Pancreas (tissue), 10 donors: Measurements from ENCODE around the gene NBPF9. TPM values are rescaled to one million over a fixed set of nuclear protein-coding genes. Genes with fewer than 3 reads are reported as not detected.
"Not testable (repeated sequence)": the region's sequence is repeated elsewhere in the genome, so short reads cannot be mapped to it uniquely, and the experiment has no call there.

ENCODE experiments used
- ATAC-seq, 4 donors: fragments of 200-7000 bp; cut with Tn5 transposase; one replicate each; pipeline versions ENCODE4 v1.8.0 to v1.9.1; 2020; ENCODE audit warnings: mild to moderate bottlenecking in 4 of 4, moderate library complexity in 4 of 4
- DNase-seq, 6 donors: peaks; one replicate each; pipeline ENCODE4 v3.0.0-alpha.2; 2020
- FAIRE-seq: peaks from 2 replicates; lab custom pipeline; 2012; peaks lifted over from hg19 to GRCh38; lab: Jason Lieb, UNC
- H3K27ac ChIP-seq, 4 donors: fragments of 200-600 bp; sonication (generic); 1 replicate in 3 of 4; 2 replicates in 1 of 4; pipeline versions ENCODE4 v1.5.0 to v1.8.0; 2020
- H3K27me3 ChIP-seq, 4 donors: fragments of 200-600 bp; one replicate each; pipeline ENCODE4 v1.8.0; 2021
- H3K36me3 ChIP-seq, 3 donors: fragments of 200-600 bp; sonication (generic) in 1 of 3; one replicate each; pipeline versions ENCODE4 v1.5.0 to v1.8.0; 2020 to 2021
- H3K4me1 ChIP-seq, 3 donors: fragments of 200-600 bp; one replicate each; pipeline ENCODE4 v1.8.0; 2021
- H3K4me3 ChIP-seq, 4 donors: fragments of 200-600 bp; sonication (generic) in 2 of 4; one replicate each; pipeline versions ENCODE4 v1.5.0 to v1.8.0; 2020 to 2021
- H3K9me3 ChIP-seq, 4 donors: fragments of 200-600 bp; one replicate each; pipeline ENCODE4 v1.8.0; 2021
- WGBS, 2 donors: extraction: QIAGEN DNeasy Blood & Tissue Kit; methylation state at CpG; one replicate each; pipeline ENCODE4 v1.1.7; 2013; 5-methylcytosine and 5-hydroxymethylcytosine counted together
- intact Hi-C, 3 donors: fragments of 100-400 bp; cut with DNase I; formaldehyde crosslinking; loops; one replicate each; pipeline versions ENCODE4 v1.11.1 to v1.14.2; 2022
- polyA plus RNA-seq, 2 donors: library from polyadenylated mRNA; stranded (reverse); fragments of 200-250 nt; gene quantifications; one replicate each; pipeline ENCODE4 v1.2.3, GENCODE V29; 2013
- total RNA-seq, 6 donors: library from RNA; stranded (reverse); fragmentation: NEBNext Ultra II Directional in 4 of 6; extraction: Animal tissue kit (Norgen Biotek cat#: 25700) in 4 of 6; gene quantifications; one replicate each; pipeline versions ENCODE4 v1.2.1 to v1.2.4, GENCODE V29; 2021 to 2023
- donor health status: healthy with polysubstance abuse.
- donor health status: DM: no; HTN: no; CAD: no; lungs with moderate emphysema.
- donor health status: DM: no; HTN: no; CAD: no.
- donor health status: control.
- donor health status: control.
- donor health status: Bipolar disorder and iron deficiency.
- donor health status: DM: yes; HTN: yes; CAD: no.
- donor health status: DM: no; HTN: no; CAD: no.
- donor health status: DM: no; HTN: no; CAD: no.
- donor health status: DM: yes; HTN: yes; CAD: no.

The NBPF9 gene
- total and polyA plus RNA-seq, 8 donors, result 6.6 to 17.8 (median 10.9) TPM

GRCh38 chr1:149093155-149093554, 10.2 kb downstream of the NBPF9 start:
- FAIRE-seq, H3K36me3 ChIP-seq, H3K4me3 ChIP-seq, H3K4me1 ChIP-seq, DNase-seq, ATAC-seq, H3K27ac ChIP-seq, H3K27me3 ChIP-seq, intact Hi-C loops, H3K9me3 ChIP-seq: not testable (repeated sequence)
- 83 to 87% methylated on average over 5 to 6 of the region's 6 CpGs for WGBS, 2 donors

- H3K27me3 ChIP-seq, DNase-seq, ATAC-seq, H3K27ac ChIP-seq, intact Hi-C loops, H3K4me1 ChIP-seq, H3K9me3 ChIP-seq, H3K36me3 ChIP-seq, FAIRE-seq, H3K4me3 ChIP-seq: not testable (repeated sequence)
- WGBS, 2 donors, result 42 to 47% methylated on average over 4 of the region's 9 CpGs
Observed at GRCh38 chr1:149075505-149076127, 27.7 kb downstream of the NBPF9 start.

GRCh38 chr1:149064611-149065010, 38.7 kb downstream of the NBPF9 start:
- H3K36me3 ChIP-seq, ATAC-seq, H3K27me3 ChIP-seq, FAIRE-seq, DNase-seq, H3K4me3 ChIP-seq, H3K27ac ChIP-seq, H3K9me3 ChIP-seq, intact Hi-C loops, H3K4me1 ChIP-seq: not testable (repeated sequence)
- WGBS, 2 donors, result 73 to 74% methylated on average over 3 of the region's 3 CpGs

GRCh38 chr1:149043056-149043455, 60.3 kb downstream of the NBPF9 start:
- H3K36me3 ChIP-seq, H3K4me3 ChIP-seq, ATAC-seq, H3K4me1 ChIP-seq, DNase-seq, FAIRE-seq, intact Hi-C loops, H3K27ac ChIP-seq, H3K27me3 ChIP-seq, H3K9me3 ChIP-seq: not testable (repeated sequence)
- 43 to 66% methylated on average over 2 to 4 of the region's 4 CpGs for WGBS, 2 donors

GRCh38 chr1:149033916-149034315, 69.4 kb downstream of the NBPF9 start:
- H3K36me3 ChIP-seq, H3K9me3 ChIP-seq, ATAC-seq, DNase-seq, H3K4me3 ChIP-seq, H3K27ac ChIP-seq, H3K27me3 ChIP-seq, H3K4me1 ChIP-seq, FAIRE-seq, intact Hi-C loops: not testable (repeated sequence)
- 70 to 78% methylated on average over 2 of the region's 3 CpGs for WGBS, 2 donors

GRCh38 chr1:149024327-149024726, 79.0 kb downstream of the NBPF9 start:
- H3K36me3 ChIP-seq, H3K4me1 ChIP-seq, H3K27me3 ChIP-seq, FAIRE-seq, ATAC-seq, H3K9me3 ChIP-seq, DNase-seq, H3K4me3 ChIP-seq, intact Hi-C loops, H3K27ac ChIP-seq: not testable (repeated sequence)
- WGBS, 2 donors, result no CpG with 5 or more reads among the region's 3 CpGs

GRCh38 chr1:149018577-149018976, 84.8 kb downstream of the NBPF9 start:
- DNase-seq, H3K36me3 ChIP-seq, H3K4me1 ChIP-seq, H3K27ac ChIP-seq, intact Hi-C loops, FAIRE-seq, H3K27me3 ChIP-seq, H3K9me3 ChIP-seq, H3K4me3 ChIP-seq, ATAC-seq: not testable (repeated sequence)
- WGBS, 2 donors, result 84 to 100% methylated on average over 2 of the region's 3 CpGs

GRCh38 chr1:149016626-149017025, 86.7 kb downstream of the NBPF9 start:
- H3K36me3 ChIP-seq, H3K4me1 ChIP-seq, FAIRE-seq, H3K27ac ChIP-seq, intact Hi-C loops, DNase-seq, H3K9me3 ChIP-seq, ATAC-seq, H3K27me3 ChIP-seq, H3K4me3 ChIP-seq: not testable (repeated sequence)
- 95 to 98% methylated on average over 2 of the region's 2 CpGs for WGBS, 2 donors

GRCh38 chr1:149015522-149015921, 87.8 kb downstream of the NBPF9 start:
- H3K4me3 ChIP-seq, H3K36me3 ChIP-seq, H3K9me3 ChIP-seq, H3K4me1 ChIP-seq, H3K27me3 ChIP-seq, DNase-seq, ATAC-seq, H3K27ac ChIP-seq, intact Hi-C loops, FAIRE-seq: not testable (repeated sequence)
- WGBS, 2 donors, result 57 to 74% methylated on average over 3 of the region's 3 CpGs

- H3K4me3 ChIP-seq, FAIRE-seq, intact Hi-C loops, ATAC-seq, H3K27me3 ChIP-seq, H3K27ac ChIP-seq, H3K9me3 ChIP-seq, H3K4me1 ChIP-seq, DNase-seq, H3K36me3 ChIP-seq: not testable (repeated sequence)
- 79 to 94% methylated on average over 4 of the region's 4 CpGs for WGBS, 2 donors
Observed at GRCh38 chr1:149013513-149013912, 89.8 kb downstream of the NBPF9 start.

- DNase-seq, H3K36me3 ChIP-seq, intact Hi-C loops, ATAC-seq, H3K4me3 ChIP-seq, FAIRE-seq, H3K4me1 ChIP-seq, H3K27ac ChIP-seq, H3K9me3 ChIP-seq, H3K27me3 ChIP-seq: not testable (repeated sequence)
- 85 to 90% methylated on average over 1 of the region's 5 CpGs for WGBS, 2 donors
Observed at GRCh38 chr1:149012599-149012998, 90.8 kb downstream of the NBPF9 start.

GRCh38 chr1:149009761-149010160, 93.6 kb downstream of the NBPF9 start:
- 82 to 97% methylated on average over 3 of the region's 3 CpGs for WGBS, 2 donors
- not testable (repeated sequence) for FAIRE-seq, H3K4me3 ChIP-seq

More at GRCh38 chr1:149009761-149010160, 93.6 kb downstream of the NBPF9 start:
- H3K4me1 ChIP-seq, H3K27ac ChIP-seq, H3K27me3 ChIP-seq, intact Hi-C loops, H3K36me3 ChIP-seq, DNase-seq, ATAC-seq, H3K9me3 ChIP-seq: not testable (repeated sequence)
